Spinal cord (tissue), 10 donors: Measurements from ENCODE around the gene CYP26C1. TPM values are rescaled to one million over a fixed set of nuclear protein-coding genes. Genes with fewer than 3 reads are reported as not detected.

Experiments
- DNase-seq, 6 donors: peaks; one replicate each; pipeline versions ENCODE4 v3.0.0 to v3.0.0-alpha.2; 2013 to 2015; ENCODE audit warnings: low spot score in 6 of 6, low read depth in 4 of 6
- H3K27ac ChIP-seq: one replicate; pipeline ENCODE4 v1.5.1; 2013; ENCODE audit warnings: low read depth, low read length, control low read depth
- H3K27me3 ChIP-seq: one replicate; pipeline ENCODE4 v1.6.1; 2013; ENCODE audit warnings: low read length; ENCODE audit not compliant: control insufficient read depth, insufficient read depth
- H3K36me3 ChIP-seq: one replicate; pipeline ENCODE4 v1.6.1; 2013; ENCODE audit warnings: low read length; ENCODE audit not compliant: control insufficient read depth, insufficient read depth
- H3K4me1 ChIP-seq: one replicate; pipeline ENCODE4 v1.6.1; 2013; ENCODE audit warnings: low read length; ENCODE audit not compliant: control insufficient read depth, insufficient read depth
- H3K4me3 ChIP-seq: one replicate; pipeline ENCODE4 v1.5.1; 2013; ENCODE audit warnings: low read depth, low read length, control low read depth
- H3K9me3 ChIP-seq: one replicate; pipeline ENCODE4 v1.6.1; 2013; ENCODE audit warnings: low read length; ENCODE audit not compliant: control insufficient read depth, insufficient read depth
- WGBS: methylation state at CpG from one replicate; pipeline ENCODE4 v1.1.5; 2013; ENCODE audit warnings: missing lambda C conversion rate; ENCODE audit not compliant: insufficient coverage; 5-methylcytosine and 5-hydroxymethylcytosine counted together
- polyA plus RNA-seq, 2 donors: library from polyadenylated mRNA; unstranded; fragments of 120-200 nt; gene quantifications; one replicate each; pipeline ENCODE4 v1.2.1, GENCODE V29; 2013; ENCODE audit not compliant: insufficient read length in 2 of 2
- total RNA-seq, 2 donors: library from RNA; depleted of rRNA in 1 of 2; stranded (reverse); fragments of 120-200 nt in 1 of 2; fragments of >200 nt in 1 of 2; gene quantifications; one replicate each; pipeline versions ENCODE4 v1.2.3 to v1.2.4, GENCODE V29; 2013 to 2014
- donor health status: healthy.

Gene CYP26C1
- total and polyA plus RNA-seq, 4 donors: under 0.01 to 0.11 (median 0.06) TPM; not detected in 1

GRCh38 chr10:93063977-93064660 is 3.5 kb downstream of the CYP26C1 start:
- Histone ChIP-seq H3K9me3 (no peaks in the 10 kb centered on the region), H3K27me3 (peaks cover 98% of the 10 kb centered on the region), H3K4me1 (peaks cover 43% of the 10 kb centered on the region), H3K4me3 (no peak overlapping the region), H3K36me3 (peaks cover 5% of the 10 kb centered on the region), H3K27ac (no peak overlapping the region)
- DNase-seq: no peak
- 71% methylated on average over 7 of the region's 9 CpGs for WGBS

GRCh38 chr10:93064874-93065660 is 4.5 kb downstream of the CYP26C1 start:
- 24% methylated on average over 8 of the region's 12 CpGs for WGBS
- Histone ChIP-seq H3K27me3 (peaks cover 100% of the 10 kb centered on the region), H3K4me3 (no peak overlapping the region), H3K27ac (no peak overlapping the region), H3K9me3 (no peaks in the 10 kb centered on the region), H3K4me1 (peaks cover 42% of the 10 kb centered on the region), H3K36me3 (peaks cover 2% of the 10 kb centered on the region)
- DNase-seq: no peak

GRCh38 chr10:93065675-93066543 is 5.3 kb downstream of the CYP26C1 start:
- peaks cover 100% of the 10 kb centered on the region for H3K27me3 ChIP-seq
- no peak overlapping the region for H3K27ac ChIP-seq
- DNase-seq: peak in 1 of 6 donors; percentile 18
- peaks cover 34% of the 10 kb centered on the region for H3K4me1 ChIP-seq
- H3K9me3 ChIP-seq: no peaks in the 10 kb centered on the region
- peaks cover 2% of the 10 kb centered on the region for H3K36me3 ChIP-seq
- H3K4me3 ChIP-seq: no peak overlapping the region
- WGBS: 2% methylated on average over 81 of the region's 81 CpGs

- Histone ChIP-seq H3K27me3 (peaks cover 99% of the 10 kb centered on the region), H3K4me3 (no peak overlapping the region), H3K9me3 (no peaks in the 10 kb centered on the region), H3K4me1 (peaks cover 28% of the 10 kb centered on the region), H3K36me3 (no peaks in the 10 kb centered on the region), H3K27ac (no peak overlapping the region)
- no peak for DNase-seq
- WGBS: 15% methylated on average over 6 of the region's 11 CpGs
These were observed 5.9 kb downstream of the CYP26C1 start for GRCh38 chr10:93066544-93066913.

- Histone ChIP-seq H3K27ac (no peak overlapping the region), H3K4me1 (peaks cover 30% of the 10 kb centered on the region), H3K36me3 (no peaks in the 10 kb centered on the region), H3K27me3 (peaks cover 99% of the 10 kb centered on the region), H3K4me3 (no peak overlapping the region), H3K9me3 (no peaks in the 10 kb centered on the region)
- no peak for DNase-seq
- 9% methylated on average over 16 of the region's 17 CpGs for WGBS
These were observed 7.1 kb downstream of the CYP26C1 start for GRCh38 chr10:93067443-93068365.

GRCh38 chr10:93068411-93069244 is 8.0 kb downstream of the CYP26C1 start:
- peak in 2 of 6 donors; percentile 70 to 78 for DNase-seq
- 5% methylated on average over 73 of the region's 73 CpGs for WGBS
- H3K27ac ChIP-seq: no peak overlapping the region
- H3K36me3 ChIP-seq: no peaks in the 10 kb centered on the region
- H3K4me1 ChIP-seq: peaks cover 40% of the 10 kb centered on the region
- H3K9me3 ChIP-seq: no peaks in the 10 kb centered on the region
- no peak overlapping the region for H3K4me3 ChIP-seq
- peaks cover 99% of the 10 kb centered on the region for H3K27me3 ChIP-seq

GRCh38 chr10:93069245-93069561 is 8.6 kb downstream of the CYP26C1 start:
- WGBS: 41% methylated on average over 7 of the region's 10 CpGs
- Histone ChIP-seq H3K4me3 (no peak overlapping the region), H3K9me3 (no peaks in the 10 kb centered on the region)

GRCh38 chr10:93070378-93071176 is 10.0 kb downstream of the CYP26C1 start:
- Histone ChIP-seq H3K36me3 (no peaks in the 10 kb centered on the region), H3K4me1 (peaks cover 53% of the 10 kb centered on the region), H3K9me3 (no peaks in the 10 kb centered on the region), H3K27me3 (peaks cover 99% of the 10 kb centered on the region), H3K4me3 (no peak overlapping the region), H3K27ac (no peak overlapping the region)
- 55% methylated on average over 5 of the region's 5 CpGs for WGBS
- DNase-seq: no peak

More at GRCh38 chr10:93069245-93069561, 8.6 kb downstream of the CYP26C1 start:
- Histone ChIP-seq H3K4me1 (peaks cover 45% of the 10 kb centered on the region), H3K27ac (no peak overlapping the region), H3K27me3 (peaks cover 99% of the 10 kb centered on the region), H3K36me3 (no peaks in the 10 kb centered on the region)
- no peak for DNase-seq
